AG04450 (cell line): ENCODE data around the gene LAMA2. TPM values are rescaled to one million over a fixed set of nuclear protein-coding genes. Genes with fewer than 3 reads are reported as not detected.

Experiments
- CTCF ChIA-PET: fragments of 300-600, 350-600 bp; formaldehyde crosslinking; extraction: SDS; loops from one replicate; lab custom pipeline; 2022; ENCODE audit warnings: antibody characterized with exemption, inconsistent platforms; lab: Charles Lee
- POLR2A ChIA-PET: fragments of 350-600 bp; formaldehyde crosslinking; extraction: SDS; loops from one replicate; lab custom pipeline; 2021; ENCODE audit warnings: antibody characterized with exemption, inconsistent platforms; lab: Yijun Ruan, JAX
- DNase-seq: peaks from one replicate; pipeline ENCODE4 v3.0.0-alpha.2; 2011; ENCODE audit warnings: low read depth, low spot score
- H3K27ac ChIP-seq: one replicate; pipeline ENCODE4 v1.5.1; 2012; ENCODE audit warnings: low read depth, low read length, control low read depth
- H3K27me3 ChIP-seq: one replicate; pipeline ENCODE4 v1.6.0; 2012; ENCODE audit warnings: low read length; ENCODE audit not compliant: control insufficient read depth, insufficient read depth
- H3K4me3 ChIP-seq: 2 replicates; pipeline ENCODE4 v1.5.1; 2011; ENCODE audit warnings: mild to moderate bottlenecking, low read depth, low read length, control low read depth
- H3K9me3 ChIP-seq: 2 replicates; pipeline ENCODE4 v1.5.1; 2012; ENCODE audit warnings: low read length; ENCODE audit not compliant: control insufficient read depth, insufficient read depth
- CTCF ChIP-seq: IDR thresholded peaks from 2 replicates; pipeline ENCODE4 v1.5.1; 2011; ENCODE audit warnings: low read depth, low read length, control low read depth, inconsistent platforms
- polyA plus RNA-seq: library from polyadenylated mRNA; depleted of rRNA; stranded (reverse); fragments of >200 nt; gene quantifications from 2 replicates; pipeline ENCODE4 v1.2.3, GENCODE V29; 2011

LAMA2 gene
- polyA plus RNA-seq, 1 experiment: 33.0 TPM

- no peak overlapping the region for H3K4me3 ChIP-seq
- ChIA-PET CTCF (interaction anchor here (0.6 to 4.1 kb wide), 23 partner anchors 8 to 523 kb away, joined by 3 to 41 read pairs (median 5); no protein-coding TSS in a partner anchor), POLR2A (no interaction called here)
- no peak for DNase-seq
- H3K27me3 ChIP-seq: no peaks in the 10 kb centered on the region
- H3K27ac ChIP-seq: no peak overlapping the region
- H3K9me3 ChIP-seq: no peaks in the 10 kb centered on the region
- TF ChIP-seq CTCF: no peak
Measured at GRCh38 chr6:129498541-129498940, 615.6 kb downstream of the LAMA2 start.

GRCh38 chr6:129498950-129499842 is 616.3 kb downstream of the LAMA2 start:
- no peaks in the 10 kb centered on the region for H3K9me3 ChIP-seq
- ChIA-PET POLR2A (no interaction called here), CTCF (interaction anchor here (0.5 to 4.1 kb wide), 36 partner anchors 8 to 754 kb away, joined by 3 to 41 read pairs (median 4); no protein-coding TSS in a partner anchor)
- DNase-seq: no peak
- peak; percentile 59 for TF ChIP-seq CTCF
- H3K4me3 ChIP-seq: no peak overlapping the region
- no peaks in the 10 kb centered on the region for H3K27me3 ChIP-seq
- H3K27ac ChIP-seq: no peak overlapping the region

GRCh38 chr6:129499843-129500219 is 616.9 kb downstream of the LAMA2 start:
- CTCF ChIA-PET: interaction anchor here (0.6 to 4.1 kb wide), 33 partner anchors 9 to 523 kb away, joined by 3 to 41 read pairs (median 4); no protein-coding TSS in a partner anchor
- POLR2A ChIA-PET: no interaction called here
- Histone ChIP-seq H3K4me3 (no peak overlapping the region), H3K9me3 (no peaks in the 10 kb centered on the region), H3K27ac (no peak overlapping the region), H3K27me3 (no peaks in the 10 kb centered on the region)
- DNase-seq: no peak
- no peak for TF ChIP-seq CTCF

- peak overlapping the region; percentile 81 for H3K27ac ChIP-seq
- DNase-seq: peak; percentile 89
- POLR2A ChIA-PET: interaction anchor here (0.5 to 1.3 kb wide), 3 partner anchors 11 to 453 kb away, joined by 3 to 13 read pairs (median 4); no protein-coding TSS in a partner anchor
- no peaks in the 10 kb centered on the region for H3K27me3 ChIP-seq
- H3K9me3 ChIP-seq: no peaks in the 10 kb centered on the region
- CTCF ChIA-PET: interaction anchor here (0.6 to 4.1 kb wide), 11 partner anchors 10 to 520 kb away, joined by 3 to 20 read pairs (median 5); no protein-coding TSS in a partner anchor
- peak; percentile 30; the same call in 1 of the 2 replicates for TF ChIP-seq CTCF
- H3K4me3 ChIP-seq: no peak overlapping the region
Measured at GRCh38 chr6:129500958-129501739, 618.2 kb downstream of the LAMA2 start.
